Suprapubic skin (tissue), 3 donors: ENCODE results near the gene SBDS.

ENCODE experiments used
- CTCF ChIP-seq, 2 donors: fragments of 200-600 bp in 1 of 2; fragments of 450-650 bp in 1 of 2; sonication (generic) in 1 of 2; IDR thresholded peaks; one replicate each; pipeline ENCODE4 v1.5.1; 2016 to 2019; ENCODE audit warnings: antibody characterized with exemption in 2 of 2, mild to moderate bottlenecking in 1 of 2, moderate library complexity in 1 of 2
- POLR2AphosphoS5 ChIP-seq, 3 donors: sonication (generic); formaldehyde crosslinking; IDR thresholded peaks; one replicate each; pipeline ENCODE4 v1.6.1; 2017; ENCODE audit warnings: antibody characterized with exemption in 3 of 3

DNA sequence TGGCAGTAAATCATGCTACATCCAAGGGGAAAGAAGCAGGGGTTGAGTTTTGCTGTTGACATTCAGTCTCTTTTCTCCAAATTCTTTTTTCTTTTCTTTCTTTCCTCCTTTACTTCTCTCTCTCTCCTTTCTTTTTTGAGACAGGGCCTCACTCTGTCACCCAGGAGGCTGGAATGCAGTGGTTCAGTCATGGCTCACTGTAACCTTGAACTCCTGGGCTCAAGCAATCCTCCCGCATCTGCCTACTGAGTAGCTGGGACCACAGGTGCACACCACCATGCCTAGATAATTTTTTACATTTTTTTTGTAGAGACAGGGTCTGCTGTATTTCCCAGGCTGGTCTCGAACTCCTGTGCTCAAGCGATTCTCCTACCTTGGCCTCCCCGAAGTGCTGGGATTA lies 35.2 kb downstream of the SBDS start:
- TF ChIP-seq POLR2AphosphoS5 (IDR thresholded peaks at IDR 0.05), result no peak
- no peak for TF ChIP-seq CTCF (IDR thresholded peaks at IDR 0.05)
